Activated CD4-positive, alpha-beta memory T cell treated with anti-CD3 and anti-CD28 coated beads for 36 hours (primary cell): ENCODE measurements around the gene FNTB. TPM values are rescaled to one million over a fixed set of nuclear protein-coding genes. Genes with fewer than 3 reads are reported as not detected.
"Not testable (repeated sequence)": the region's sequence is repeated elsewhere in the genome, so short reads cannot be mapped to it uniquely, and the experiment has no call there.

Experiments used
- CTCF ChIA-PET: fragments of 350-600 bp; sonication (Branson Sonifier 250); formaldehyde crosslinking; loops from one replicate; lab custom pipeline; 2021; ENCODE audit warnings: antibody characterized with exemption, inconsistent platforms; lab: Charles Lee
- POLR2A ChIA-PET: fragments of 350-600 bp; sonication (Branson Sonifier 250); formaldehyde crosslinking; loops from one replicate; lab custom pipeline; 2021; ENCODE audit warnings: antibody characterized with exemption; lab: Charles Lee
- DNase-seq: peaks from one replicate; pipeline ENCODE4 v3.0.0-alpha.2; 2020
- H3K27ac Mint-ChIP-seq: one replicate; pipeline ENCODE4 v1.8.0; 2021; ENCODE audit warnings: mixed read lengths
- H3K27me3 Mint-ChIP-seq: one replicate; pipeline ENCODE4 v1.8.0; 2021; ENCODE audit warnings: mixed read lengths
- H3K36me3 Mint-ChIP-seq: one replicate; pipeline ENCODE4 v1.8.0; 2021; ENCODE audit warnings: mixed read lengths
- H3K4me1 Mint-ChIP-seq: one replicate; pipeline ENCODE4 v1.8.0; 2021; ENCODE audit warnings: low read depth, mixed read lengths
- H3K4me3 Mint-ChIP-seq: one replicate; pipeline ENCODE4 v1.8.0; 2021; ENCODE audit warnings: mild to moderate bottlenecking, mixed read lengths
- H3K9me3 Mint-ChIP-seq: one replicate; pipeline ENCODE4 v1.8.0; 2021; ENCODE audit warnings: mixed read lengths
- intact Hi-C: fragments of 100-400 bp; cut with micrococcal nuclease; formaldehyde crosslinking; loops from one replicate; pipeline ENCODE4 v1.15.1; 2023
- total RNA-seq, 2 experiments: library from RNA; stranded (reverse); gene quantifications; one replicate each; pipeline ENCODE4 v1.2.3, GENCODE V29; 2021

FNTB gene
- total RNA-seq, 2 experiments from 2014 or later, result 8.8 to 12.3 TPM

DNA sequence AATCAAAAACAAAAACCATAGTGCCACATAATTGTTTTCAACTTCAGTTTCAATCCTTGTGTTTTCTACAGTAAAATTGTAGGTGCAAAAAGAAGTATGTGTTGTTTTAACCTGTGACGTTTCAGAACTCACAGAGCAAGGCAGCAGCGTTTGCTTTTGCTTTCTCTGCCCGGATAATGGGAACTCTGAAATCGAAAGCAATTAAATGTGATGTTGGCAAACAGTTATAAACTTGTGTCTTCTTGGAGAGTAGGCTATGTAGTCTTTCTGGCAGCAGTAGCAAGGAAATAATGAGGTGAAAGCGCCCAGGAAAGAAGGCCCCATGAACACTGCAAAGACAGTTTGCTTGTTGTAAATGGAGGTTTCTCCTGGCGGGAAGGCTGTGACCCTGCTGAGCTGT is 39.1 kb downstream of the FNTB start:
- H3K36me3 Mint-ChIP-seq, result peaks cover 5% of the 10 kb centered on the region

DNA sequence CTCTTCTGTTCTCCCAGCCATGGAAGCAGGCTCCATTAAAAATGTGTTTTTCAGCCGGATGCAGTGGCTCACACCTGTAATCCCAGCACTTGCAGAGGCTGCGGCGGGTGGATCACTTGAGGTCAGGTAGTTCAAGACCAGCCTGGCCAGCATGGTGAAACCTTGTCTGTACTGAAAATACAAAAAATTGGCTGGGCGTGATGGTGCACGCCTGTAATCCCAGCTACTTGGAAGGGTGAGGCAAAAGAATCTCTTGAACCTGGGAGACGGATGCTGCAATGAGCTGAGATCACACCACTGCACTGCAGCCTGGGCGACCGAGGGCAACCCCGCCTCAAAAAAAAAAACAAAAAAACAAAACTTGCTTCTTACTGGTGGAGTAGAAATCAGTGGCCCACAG is 39.8 kb downstream of the FNTB start:
- Mint-ChIP-seq H3K27me3 (no peaks in the 10 kb centered on the region), H3K4me1 (no peaks in the 10 kb centered on the region), H3K4me3 (no peak overlapping the region), H3K27ac (no peak overlapping the region), H3K36me3 (peaks cover 7% of the 10 kb centered on the region), H3K9me3 (no peaks in the 10 kb centered on the region)
- CTCF ChIA-PET, result no interaction called here
- POLR2A ChIA-PET, result no interaction called here
- no peak for DNase-seq
- intact Hi-C loops, result no loop called here

More for the DNA sequence above, 39.1 kb downstream of the FNTB start:
- ChIA-PET POLR2A (no interaction called here), CTCF (no interaction called here)
- no peaks in the 10 kb centered on the region for H3K9me3 Mint-ChIP-seq
- intact Hi-C loops, result no loop called here
- DNase-seq, result no peak
- no peaks in the 10 kb centered on the region for H3K27me3 Mint-ChIP-seq
- H3K4me3 Mint-ChIP-seq, result no peak overlapping the region
- no peak overlapping the region for H3K27ac Mint-ChIP-seq
- no peaks in the 10 kb centered on the region for H3K4me1 Mint-ChIP-seq

DNA sequence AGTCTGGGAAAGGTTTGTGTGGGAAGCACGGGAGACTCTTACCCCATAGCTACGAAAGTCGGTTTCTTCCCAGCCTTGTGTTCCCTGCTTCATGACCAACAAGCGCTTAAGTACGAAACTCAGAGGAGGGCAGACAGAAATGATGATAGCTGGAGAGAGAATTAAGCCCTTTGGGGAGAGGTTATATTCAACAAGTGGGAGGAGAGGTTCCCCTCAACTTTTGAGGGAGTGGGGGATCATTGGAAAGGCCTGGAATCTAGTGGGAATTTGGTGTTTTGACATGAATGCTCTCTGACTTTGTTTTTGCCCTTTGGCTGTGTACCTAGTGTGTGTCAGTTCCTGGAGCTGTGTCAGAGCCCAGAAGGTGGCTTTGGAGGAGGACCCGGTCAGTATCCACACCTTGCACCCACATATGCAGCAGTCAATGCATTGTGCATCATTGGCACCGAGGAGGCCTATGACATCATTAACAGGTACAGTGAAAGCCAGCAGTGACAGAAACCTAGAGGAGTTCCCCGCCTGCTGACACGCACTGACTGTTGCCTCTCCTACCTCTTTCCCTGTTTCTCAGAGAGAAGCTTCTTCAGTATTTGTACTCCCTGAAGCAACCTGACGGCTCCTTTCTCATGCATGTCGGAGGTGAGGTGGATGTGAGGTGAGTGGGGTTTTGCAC is 40.6 kb downstream of the FNTB start:
- H3K9me3 Mint-ChIP-seq, result no peaks in the 10 kb centered on the region
- H3K36me3 Mint-ChIP-seq, result peaks cover 11% of the 10 kb centered on the region
- ChIA-PET POLR2A (no interaction called here), CTCF (no interaction called here)
- no peak overlapping the region for H3K27ac Mint-ChIP-seq
- H3K27me3 Mint-ChIP-seq, result no peaks in the 10 kb centered on the region
- no peaks in the 10 kb centered on the region for H3K4me1 Mint-ChIP-seq
- no peak for DNase-seq
- no peak overlapping the region for H3K4me3 Mint-ChIP-seq
- intact Hi-C loops, result no loop called here

DNA sequence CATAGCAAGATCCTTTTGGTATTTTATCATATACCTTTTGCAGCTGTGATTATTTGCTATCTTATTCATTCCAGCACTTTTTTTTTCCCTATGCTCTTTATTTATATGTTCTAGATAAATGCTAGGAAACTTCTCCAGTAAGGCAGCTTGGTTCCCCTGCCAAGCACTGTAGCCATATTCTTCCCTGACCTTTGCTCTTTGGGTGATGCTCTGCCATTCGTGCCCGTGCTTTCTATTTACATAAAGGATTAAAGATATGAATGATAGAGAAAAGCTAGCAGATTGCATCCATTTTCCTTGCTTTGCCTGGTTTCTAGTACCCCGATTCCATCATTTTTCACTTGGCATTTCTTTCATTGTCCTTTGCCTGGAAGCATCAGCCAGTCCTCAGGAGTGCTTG is 42.2 kb downstream of the FNTB start:
- H3K4me3 Mint-ChIP-seq, result no peak overlapping the region
- H3K27ac Mint-ChIP-seq, result no peak overlapping the region
- H3K9me3 Mint-ChIP-seq, result no peaks in the 10 kb centered on the region
- no peaks in the 10 kb centered on the region for H3K27me3 Mint-ChIP-seq
- no peak for DNase-seq
- POLR2A ChIA-PET, result no interaction called here
- H3K36me3 Mint-ChIP-seq, result peaks cover 13% of the 10 kb centered on the region
- no peaks in the 10 kb centered on the region for H3K4me1 Mint-ChIP-seq
- intact Hi-C loops, result no loop called here
- CTCF ChIA-PET, result no interaction called here

DNA sequence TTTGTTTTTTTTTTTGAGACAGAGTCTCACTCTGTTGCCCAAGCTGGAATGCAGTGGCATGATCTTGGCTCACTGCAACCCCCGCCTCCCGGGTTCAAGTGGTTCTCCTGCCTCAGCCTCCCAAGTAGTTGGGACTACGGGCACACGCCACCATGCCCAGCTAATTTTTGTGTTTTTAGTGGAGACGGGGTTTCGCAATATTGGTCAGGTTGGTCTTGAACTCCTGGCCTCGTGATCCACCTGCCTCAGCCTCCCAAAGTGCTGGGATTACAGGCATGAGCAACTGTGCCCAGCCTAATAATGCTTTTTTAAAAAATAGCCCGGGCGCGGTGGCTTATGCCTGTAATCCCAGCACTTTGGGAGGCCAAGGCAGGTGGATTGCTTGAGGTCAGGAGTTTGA is 44.6 kb downstream of the FNTB start:
- H3K9me3 Mint-ChIP-seq, intact Hi-C loops, H3K27ac Mint-ChIP-seq, DNase-seq, H3K4me3 Mint-ChIP-seq, H3K4me1 Mint-ChIP-seq, H3K27me3 Mint-ChIP-seq: not testable (repeated sequence)
- ChIA-PET POLR2A (interaction anchor here (0.6 to 0.7 kb wide), 2 partner anchors 205 to 749 kb away, joined by 3 to 5 read pairs; no protein-coding TSS in a partner anchor), CTCF (interaction anchor here (1.4 kb wide), 1 partner anchor 36 kb away, joined by 3 read pairs; no protein-coding TSS in a partner anchor)
- peaks cover 16% of the 10 kb centered on the region for H3K36me3 Mint-ChIP-seq

DNA sequence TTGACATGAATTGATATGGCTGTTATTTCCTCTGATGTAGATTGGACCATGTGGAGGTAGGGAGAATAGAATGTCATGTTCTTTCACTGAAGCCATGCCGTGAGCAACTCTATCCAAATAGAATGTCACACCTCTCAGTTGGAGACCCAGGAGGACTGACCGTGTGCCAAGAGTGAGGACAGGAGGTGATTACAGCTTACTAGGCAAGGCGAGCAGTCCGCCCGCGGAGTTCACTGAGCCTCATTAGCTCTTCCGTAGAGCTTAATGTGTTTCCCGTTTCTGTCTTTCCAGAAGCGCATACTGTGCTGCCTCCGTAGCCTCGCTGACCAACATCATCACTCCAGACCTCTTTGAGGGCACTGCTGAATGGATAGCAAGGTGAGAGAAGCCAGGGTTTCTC is 45.6 kb downstream of the FNTB start:
- intact Hi-C loops, result no loop called here
- ChIA-PET CTCF (no interaction called here), POLR2A (no interaction called here)
- Mint-ChIP-seq H3K4me1 (no peaks in the 10 kb centered on the region), H3K36me3 (peaks cover 16% of the 10 kb centered on the region), H3K27me3 (no peaks in the 10 kb centered on the region), H3K27ac (no peak overlapping the region), H3K9me3 (no peaks in the 10 kb centered on the region), H3K4me3 (no peak overlapping the region)
- DNase-seq, result no peak

DNA sequence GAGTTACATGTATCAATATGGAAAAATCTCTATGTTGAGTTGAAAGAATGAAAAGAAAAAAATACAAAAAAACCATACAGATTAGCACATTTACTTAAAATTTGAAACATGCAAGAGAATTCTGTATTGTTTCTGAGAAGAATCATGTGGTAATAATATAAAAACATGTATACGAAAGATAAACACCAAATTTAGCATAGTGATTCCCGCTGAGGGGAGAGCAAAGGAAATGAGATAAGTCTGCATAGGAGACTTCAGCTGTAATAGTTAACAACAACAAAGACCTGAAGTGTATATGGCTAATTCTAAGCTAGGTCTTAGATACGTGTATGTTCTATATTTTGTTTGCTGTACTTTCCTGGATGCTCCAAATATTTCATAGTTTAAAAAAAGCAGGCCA is 46.5 kb downstream of the FNTB start:
- H3K36me3 Mint-ChIP-seq, result peaks cover 14% of the 10 kb centered on the region
- POLR2A ChIA-PET, result no interaction called here

DNA sequence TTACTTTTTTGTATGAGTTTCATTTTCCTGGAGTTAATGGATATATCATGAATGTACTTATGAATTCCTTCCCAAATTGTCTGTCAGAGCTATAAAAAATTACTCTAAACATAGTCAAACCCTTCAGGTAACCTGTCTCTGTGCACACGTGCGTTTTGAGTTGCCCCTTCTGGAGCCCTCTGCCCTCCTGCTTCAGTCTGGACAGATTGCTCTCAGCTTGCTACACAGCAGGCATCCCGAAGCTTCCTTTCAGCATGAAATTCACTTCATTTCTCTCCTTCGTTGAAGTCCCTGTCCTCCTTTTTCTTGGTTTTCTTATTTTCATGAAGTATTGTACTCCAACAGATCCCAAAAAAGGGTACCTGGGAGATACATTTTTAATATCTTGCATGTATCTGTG is 47.3 kb downstream of the FNTB start:
- DNase-seq, result no peak
- ChIA-PET POLR2A (no interaction called here), CTCF (interaction anchor here (1.6 kb wide), 1 partner anchor 90 kb away, joined by 3 read pairs; no protein-coding TSS in a partner anchor)
- no peaks in the 10 kb centered on the region for H3K27me3 Mint-ChIP-seq
- intact Hi-C loops, result no loop called here
- no peaks in the 10 kb centered on the region for H3K9me3 Mint-ChIP-seq
- H3K4me3 Mint-ChIP-seq, result no peak overlapping the region
- H3K36me3 Mint-ChIP-seq, result peaks cover 14% of the 10 kb centered on the region
- H3K27ac Mint-ChIP-seq, result no peak overlapping the region
- no peaks in the 10 kb centered on the region for H3K4me1 Mint-ChIP-seq

More for the DNA sequence above, 46.5 kb downstream of the FNTB start:
- no peak for DNase-seq
- CTCF ChIA-PET, result no interaction called here
- intact Hi-C loops, result no loop called here
- H3K9me3 Mint-ChIP-seq, result no peaks in the 10 kb centered on the region
- no peaks in the 10 kb centered on the region for H3K4me1 Mint-ChIP-seq
- no peak overlapping the region for H3K27ac Mint-ChIP-seq
- H3K27me3 Mint-ChIP-seq, result no peaks in the 10 kb centered on the region
- no peak overlapping the region for H3K4me3 Mint-ChIP-seq

DNA sequence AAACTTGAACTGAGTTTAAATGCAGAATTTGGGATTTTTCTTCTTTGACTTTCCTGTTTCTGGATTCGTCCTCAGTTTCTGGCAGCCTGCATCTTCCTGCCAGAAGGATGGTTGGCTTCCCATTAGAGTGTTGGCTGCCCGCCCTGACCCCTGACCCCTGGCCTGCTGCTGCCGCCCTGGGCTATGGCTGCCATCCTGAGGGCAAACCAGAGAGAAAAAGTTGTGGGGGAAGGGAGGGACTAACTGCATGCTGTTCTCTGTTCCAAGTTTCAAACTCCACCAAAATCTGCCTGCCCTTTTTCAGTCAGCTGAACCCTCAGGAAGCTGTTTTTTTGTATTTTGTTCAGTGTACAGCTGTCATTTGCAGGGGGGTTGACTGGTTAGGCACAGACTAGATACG is 48.4 kb downstream of the FNTB start:
- intact Hi-C loops, result no loop called here
- no peaks in the 10 kb centered on the region for H3K9me3 Mint-ChIP-seq
- POLR2A ChIA-PET, result no interaction called here
- no peaks in the 10 kb centered on the region for H3K4me1 Mint-ChIP-seq
- CTCF ChIA-PET, result interaction anchor here (1.6 kb wide), 1 partner anchor 91 kb away, joined by 3 read pairs; no protein-coding TSS in a partner anchor
- H3K4me3 Mint-ChIP-seq, result no peak overlapping the region
- H3K36me3 Mint-ChIP-seq, result peaks cover 12% of the 10 kb centered on the region
- no peaks in the 10 kb centered on the region for H3K27me3 Mint-ChIP-seq
- no peak for DNase-seq
- H3K27ac Mint-ChIP-seq, result no peak overlapping the region

DNA sequence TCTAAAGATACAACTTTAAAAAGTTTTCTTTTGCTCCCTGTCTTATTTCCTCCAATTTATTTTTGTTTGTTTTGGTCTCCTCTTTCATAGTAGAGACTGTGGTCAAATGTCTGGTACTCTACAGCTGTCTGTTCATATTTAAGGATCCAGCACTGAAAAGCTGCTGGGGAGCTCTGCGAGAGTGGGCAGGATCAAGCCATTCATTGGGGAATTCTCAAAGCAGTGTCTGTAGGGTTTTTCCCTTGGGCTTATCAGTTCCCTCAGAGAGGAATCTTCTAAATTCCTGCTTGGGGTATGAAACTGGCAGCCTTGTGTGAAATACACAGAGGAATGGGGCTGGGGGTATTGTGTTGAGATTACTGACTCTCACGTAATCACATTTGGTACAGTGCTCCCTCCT is 52.3 kb downstream of the FNTB start:
- H3K36me3 Mint-ChIP-seq, result peaks cover 15% of the 10 kb centered on the region
- no peaks in the 10 kb centered on the region for H3K4me1 Mint-ChIP-seq
- ChIA-PET CTCF (no interaction called here), POLR2A (no interaction called here)
- intact Hi-C loops, result no loop called here
- no peak overlapping the region for H3K27ac Mint-ChIP-seq
- H3K27me3 Mint-ChIP-seq, result no peaks in the 10 kb centered on the region
- H3K9me3 Mint-ChIP-seq, result no peaks in the 10 kb centered on the region
- DNase-seq, result no peak
- H3K4me3 Mint-ChIP-seq, result no peak overlapping the region

DNA sequence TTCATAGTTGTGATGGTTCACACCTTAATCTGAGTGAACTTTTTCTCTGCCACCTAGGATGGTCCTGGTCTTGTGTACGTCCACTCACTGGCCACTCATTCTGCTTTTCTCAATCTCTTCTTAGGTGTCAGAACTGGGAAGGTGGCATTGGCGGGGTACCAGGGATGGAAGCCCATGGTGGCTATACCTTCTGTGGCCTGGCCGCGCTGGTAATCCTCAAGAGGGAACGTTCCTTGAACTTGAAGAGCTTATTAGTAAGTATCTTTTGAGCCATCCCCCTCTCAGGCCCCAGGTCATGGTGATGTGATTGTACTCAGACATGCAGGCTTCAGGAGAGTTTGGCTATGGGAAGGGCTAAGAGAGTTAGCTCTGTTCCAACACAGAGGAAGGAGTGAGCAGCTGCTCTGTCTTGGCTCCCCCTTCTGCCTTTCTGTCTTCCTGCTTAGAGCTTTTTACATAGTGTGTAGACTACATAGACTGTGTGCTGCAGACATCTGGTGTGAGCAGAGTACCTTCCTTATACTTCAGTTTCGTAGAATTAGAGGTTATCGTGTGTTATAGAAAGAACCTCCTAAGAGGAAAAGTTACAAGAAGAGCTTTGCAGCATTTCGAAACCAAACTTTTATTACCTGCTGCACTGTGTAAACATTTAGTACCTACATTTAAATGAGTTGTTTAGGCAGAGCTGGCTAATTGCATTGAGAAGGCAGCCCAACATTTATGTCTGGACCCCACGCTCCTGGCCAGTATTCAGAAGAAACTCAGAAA is 54.2 kb downstream of the FNTB start:
- DNase-seq, result no peak
- ChIA-PET CTCF (interaction anchor here (0.5 kb wide), 1 partner anchor 21 kb away, joined by 3 read pairs; no protein-coding TSS in a partner anchor), POLR2A (no interaction called here)
- H3K27me3 Mint-ChIP-seq, result no peaks in the 10 kb centered on the region
- H3K9me3 Mint-ChIP-seq, result no peaks in the 10 kb centered on the region
- no peaks in the 10 kb centered on the region for H3K4me1 Mint-ChIP-seq
- peaks cover 19% of the 10 kb centered on the region for H3K36me3 Mint-ChIP-seq
- intact Hi-C loops, result no loop called here
- H3K4me3 Mint-ChIP-seq, result no peak overlapping the region
- no peak overlapping the region for H3K27ac Mint-ChIP-seq

DNA sequence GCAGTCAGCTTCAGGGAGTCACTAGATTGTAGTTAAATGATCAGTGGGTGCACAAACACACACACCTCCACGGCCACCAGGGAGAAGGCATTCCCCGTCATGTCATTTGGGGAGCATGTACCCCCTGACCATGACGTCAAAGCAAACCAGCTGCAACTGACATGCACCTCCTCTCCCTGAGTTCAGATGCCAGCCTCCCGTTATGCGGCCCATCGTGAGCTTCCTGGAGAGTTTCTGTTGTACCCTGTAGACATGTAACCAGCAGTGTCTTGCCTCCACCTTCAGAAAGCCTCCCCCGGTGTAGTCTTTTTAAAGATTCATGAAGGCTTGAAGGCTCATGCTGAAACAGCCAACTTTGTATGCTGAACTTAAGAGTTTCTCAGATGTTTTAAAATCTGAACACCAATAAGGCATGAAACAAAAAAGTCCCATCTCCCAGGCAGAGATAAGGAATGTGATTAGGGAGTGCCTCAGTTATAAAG is 54.8 kb downstream of the FNTB start:
- Mint-ChIP-seq H3K4me3 (no peak overlapping the region), H3K4me1 (no peaks in the 10 kb centered on the region), H3K27ac (no peak overlapping the region), H3K27me3 (no peaks in the 10 kb centered on the region), H3K9me3 (no peaks in the 10 kb centered on the region), H3K36me3 (peaks cover 21% of the 10 kb centered on the region)
- intact Hi-C loops, result no loop called here
- ChIA-PET CTCF (no interaction called here), POLR2A (no interaction called here)
- DNase-seq, result no peak
